Activated B cell treated with CpG ODN at 0.5 μM for 24 hours (primary cell): ENCODE results near the gene COASY. TPM values are rescaled to one million over a fixed set of nuclear protein-coding genes. Genes with fewer than 3 reads are reported as not detected.

Experiments used
- ATAC-seq: fragments of 200-7000 bp; cut with Tn5 transposase; one replicate; pipeline ENCODE4 v1.10.0; 2021; ENCODE audit warnings: low read depth, mild to moderate bottlenecking, moderate library complexity
- CTCF ChIA-PET: fragments of 350-600 bp; sonication (Branson Sonifier 250); formaldehyde crosslinking; loops from one replicate; lab custom pipeline; 2021; ENCODE audit warnings: antibody characterized with exemption; lab: Charles Lee
- POLR2A ChIA-PET: fragments of 350-600 bp; sonication (Branson Sonifier 250); formaldehyde crosslinking; loops from one replicate; lab custom pipeline; 2021; ENCODE audit warnings: antibody characterized with exemption; lab: Charles Lee
- DNase-seq: peaks from one replicate; pipeline ENCODE4 v3.0.0; 2022
- H3K27ac Mint-ChIP-seq: one replicate; pipeline ENCODE4 v1.8.0; 2020; ENCODE audit warnings: mixed read lengths
- H3K27me3 Mint-ChIP-seq: one replicate; pipeline ENCODE4 v1.8.0; 2021; ENCODE audit warnings: mixed read lengths
- H3K36me3 Mint-ChIP-seq: one replicate; pipeline ENCODE4 v1.8.0; 2021; ENCODE audit warnings: low read depth, mixed read lengths
- H3K4me1 Mint-ChIP-seq: one replicate; pipeline ENCODE4 v1.8.0; 2021; ENCODE audit warnings: mixed read lengths
- H3K4me3 Mint-ChIP-seq: one replicate; pipeline ENCODE4 v1.8.0; 2020; ENCODE audit warnings: mild to moderate bottlenecking, mixed read lengths
- H3K9me3 Mint-ChIP-seq: one replicate; pipeline ENCODE4 v1.8.0; 2020; ENCODE audit warnings: mixed read lengths
- CTCF ChIP-seq: fragments of 200-600 bp; IDR thresholded peaks from one replicate; pipeline ENCODE4 v1.8.0; 2022; ENCODE audit warnings: antibody characterized with exemption, mild to moderate bottlenecking
- intact Hi-C: fragments of 100-400 bp; cut with micrococcal nuclease; formaldehyde crosslinking; loops from one replicate; pipeline ENCODE4 v1.15.1; 2024
- total RNA-seq: library from RNA; stranded (reverse); gene quantifications from 2 replicates; pipeline ENCODE4 v1.2.3, GENCODE V29; 2022

Gene COASY
- total RNA-seq: 82.4 and 94.9 TPM in 2 replicates

GRCh38 chr17:42561897-42562387, at the start of gene COASY:
COASY (plus strand) TSS chr17:42562148; CDS start chr17:42562623, 475 bp downstream.
- Mint-ChIP-seq H3K27ac (peak within 1 kb of the TSS; percentile 96), H3K27me3 (no peaks in the 10 kb centered on the region), H3K4me1 (peaks cover 35% of the 10 kb centered on the region), H3K36me3 (peaks cover 32% of the 10 kb centered on the region), H3K4me3 (peak within 1 kb of the TSS; percentile 93), H3K9me3 (no peaks in the 10 kb centered on the region)
- CTCF ChIA-PET: no interaction called here
- POLR2A ChIA-PET: no interaction called here
- peak; percentile 85 for ATAC-seq
- TF ChIP-seq CTCF: no peak
- intact Hi-C loops: loop anchor here (1.0 kb wide), 3 partner anchors 8 to 26 kb away; partner anchors contain the start of genes NAGLU and PSMC3IP
- DNase-seq: peak; percentile 82

GRCh38 chr17:42512246-42512645, 49.7 kb upstream of the COASY start:
- ATAC-seq: no peak
- H3K9me3 Mint-ChIP-seq: no peaks in the 10 kb centered on the region
- no peak for TF ChIP-seq CTCF
- H3K4me1 Mint-ChIP-seq: peaks cover 16% of the 10 kb centered on the region
- H3K27ac Mint-ChIP-seq: no peak overlapping the region
- no peak overlapping the region for H3K4me3 Mint-ChIP-seq
- H3K27me3 Mint-ChIP-seq: no peaks in the 10 kb centered on the region
- ChIA-PET CTCF (no interaction called here), POLR2A (no interaction called here)
- intact Hi-C loops: no loop called here
- DNase-seq: no peak
- peaks cover 74% of the 10 kb centered on the region for H3K36me3 Mint-ChIP-seq

- H3K9me3 Mint-ChIP-seq: no peaks in the 10 kb centered on the region
- no peak for TF ChIP-seq CTCF
- POLR2A ChIA-PET: no interaction called here
- H3K4me1 Mint-ChIP-seq: peaks cover 20% of the 10 kb centered on the region
- peaks cover 71% of the 10 kb centered on the region for H3K36me3 Mint-ChIP-seq
- CTCF ChIA-PET: no interaction called here
- no peak overlapping the region for H3K4me3 Mint-ChIP-seq
- DNase-seq: no peak
- no peaks in the 10 kb centered on the region for H3K27me3 Mint-ChIP-seq
- H3K27ac Mint-ChIP-seq: no peak overlapping the region
- no peak for ATAC-seq
- intact Hi-C loops: no loop called here
Observed at GRCh38 chr17:42512733-42513251, 49.2 kb upstream of the COASY start.

- H3K36me3 Mint-ChIP-seq: peaks cover 64% of the 10 kb centered on the region
- no peak overlapping the region for H3K4me3 Mint-ChIP-seq
- ATAC-seq (no peak), DNase-seq (no peak)
- CTCF ChIA-PET: interaction anchor here (6.7 kb wide), 1 partner anchor 84 kb away, joined by 49 read pairs; no protein-coding TSS in a partner anchor
- POLR2A ChIA-PET: no interaction called here
- intact Hi-C loops: no loop called here
- H3K4me1 Mint-ChIP-seq: peaks cover 20% of the 10 kb centered on the region
- no peak overlapping the region for H3K27ac Mint-ChIP-seq
- H3K9me3 Mint-ChIP-seq: no peaks in the 10 kb centered on the region
- no peaks in the 10 kb centered on the region for H3K27me3 Mint-ChIP-seq
- TF ChIP-seq CTCF: no peak
Observed at GRCh38 chr17:42513686-42514085, 48.3 kb upstream of the COASY start.

- intact Hi-C loops: no loop called here
- ChIA-PET CTCF (interaction anchor here (6.7 kb wide), 1 partner anchor 85 kb away, joined by 49 read pairs; no protein-coding TSS in a partner anchor), POLR2A (no interaction called here)
- Mint-ChIP-seq H3K4me3 (no peak overlapping the region), H3K36me3 (peaks cover 60% of the 10 kb centered on the region), H3K4me1 (peaks cover 15% of the 10 kb centered on the region), H3K9me3 (no peaks in the 10 kb centered on the region), H3K27ac (no peak overlapping the region), H3K27me3 (no peaks in the 10 kb centered on the region)
- no peak for TF ChIP-seq CTCF
- no peak for DNase-seq
- no peak for ATAC-seq
Observed at GRCh38 chr17:42514279-42514678, 47.7 kb upstream of the COASY start.
